GM23338 (cell line): ENCODE results near the gene SLC6A11. TPM values are rescaled to one million over a fixed set of nuclear protein-coding genes. Genes with fewer than 3 reads are reported as not detected.

Experiments used
- ATAC-seq: fragments of 200-7000 bp; cut with Tn5 transposase; 3 replicates; pipeline ENCODE4 v1.9.1; 2020
- DNase-seq: peaks from one replicate; pipeline ENCODE4 v3.0.0-alpha.2; 2015; ENCODE audit warnings: low spot score
- H2AFZ ChIP-seq: fragments of 200-600 bp; sonication (generic); 2 replicates; pipeline ENCODE4 v1.8.0; 2016; ENCODE audit warnings: antibody characterized with exemption, mild to moderate bottlenecking, moderate library complexity
- H3F3A ChIP-seq: fragments of 200-600 bp; sonication (generic); replicated peaks from 2 replicates; pipeline ENCODE4 v1.8.0; 2017; ENCODE audit warnings: antibody characterized with exemption, mixed run types, low read depth
- H3K27ac ChIP-seq: fragments of 200-600 bp; sonication (generic); 2 replicates; pipeline ENCODE4 v1.6.1; 2016; ENCODE audit warnings: low read depth
- H3K27me3 ChIP-seq: fragments of 200-600 bp; sonication (generic); 2 replicates; pipeline ENCODE4 v1.8.0; 2016; ENCODE audit warnings: mild to moderate bottlenecking, mixed run types, moderate library complexity; ENCODE audit not compliant: insufficient read depth
- H3K36me3 ChIP-seq: fragments of 200-600 bp; sonication (generic); 2 replicates; pipeline ENCODE4 v1.8.0; 2016; ENCODE audit warnings: mild to moderate bottlenecking; ENCODE audit not compliant: insufficient read depth
- H3K4me1 ChIP-seq: fragments of 200-600 bp; sonication (generic); 2 replicates; pipeline ENCODE4 v1.8.0; 2016; ENCODE audit warnings: mild to moderate bottlenecking, moderate library complexity; ENCODE audit not compliant: insufficient read depth
- H3K4me2 ChIP-seq: fragments of 200-600 bp; sonication (generic); 2 replicates; pipeline ENCODE4 v1.7.1; 2017; ENCODE audit warnings: mixed run types
- H3K4me3 ChIP-seq: fragments of 200-600 bp; sonication (generic); 2 replicates; pipeline ENCODE4 v1.6.1; 2016; ENCODE audit warnings: mixed run types
- H3K79me2 ChIP-seq: fragments of 200-600 bp; sonication (generic); replicated peaks from 2 replicates; pipeline ENCODE4 v1.8.0; 2017; ENCODE audit warnings: mild to moderate bottlenecking; ENCODE audit not compliant: insufficient read depth
- H3K9me2 ChIP-seq: fragments of 200-600 bp; sonication (generic); 2 replicates; pipeline ENCODE4 v1.8.0; 2017; ENCODE audit not compliant: insufficient read depth
- H4K20me1 ChIP-seq: fragments of 200-600 bp; sonication (generic); replicated peaks from 2 replicates; pipeline ENCODE4 v1.8.0; 2017; ENCODE audit warnings: mild to moderate bottlenecking; ENCODE audit not compliant: insufficient read depth
- H3K27ac Mint-ChIP-seq: 2 replicates; pipeline ENCODE4 v1.8.0; 2020; ENCODE audit warnings: inconsistent platforms, mild to moderate bottlenecking, moderate library complexity, mixed read lengths
- H3K27me3 Mint-ChIP-seq: 3 replicates; pipeline ENCODE4 v1.8.0; 2022; ENCODE audit warnings: low read depth, mild to moderate bottlenecking, moderate library complexity, mixed read lengths, inconsistent platforms; ENCODE audit not compliant: insufficient read depth, poor library complexity
- H3K36me3 Mint-ChIP-seq: 3 replicates; pipeline ENCODE4 v1.8.0; 2021; ENCODE audit warnings: low read depth, mild to moderate bottlenecking, inconsistent platforms, moderate library complexity, mixed read lengths
- H3K4me1 Mint-ChIP-seq: 3 replicates; pipeline ENCODE4 v1.8.0; 2020; ENCODE audit warnings: mild to moderate bottlenecking, inconsistent platforms, mixed read lengths
- H3K4me3 Mint-ChIP-seq: 3 replicates; pipeline ENCODE4 v1.8.0; 2021; ENCODE audit warnings: moderate library complexity, mild to moderate bottlenecking, inconsistent platforms, mixed read lengths
- H3K9me3 Mint-ChIP-seq: 3 replicates; pipeline ENCODE4 v1.8.0; 2020; ENCODE audit warnings: moderate library complexity, mild to moderate bottlenecking, inconsistent platforms, mixed read lengths
- CREB1 ChIP-seq: fragments of 250-450 bp; sonication (Bioruptor Pico); IDR thresholded peaks from 2 replicates; pipeline ENCODE4 v1.5.0; 2020; ENCODE audit warnings: low read depth, mild to moderate bottlenecking, moderate library complexity
- EZH2 ChIP-seq: fragments of 200-600 bp; sonication (generic); IDR thresholded peaks from one replicate; pipeline ENCODE4 v1.8.0; 2017; ENCODE audit warnings: antibody characterized with exemption, mild to moderate bottlenecking, low read depth; ENCODE audit not compliant: unreplicated experiment
- EZH2phosphoT487 ChIP-seq: fragments of 200-600 bp; sonication (generic); IDR thresholded peaks from one replicate; pipeline ENCODE4 v1.8.1; 2018; ENCODE audit warnings: antibody characterized with exemption; ENCODE audit not compliant: unreplicated experiment
- JUNB ChIP-seq: IDR thresholded peaks from one replicate; pipeline ENCODE4 v1.6.1; 2016; ENCODE audit warnings: antibody characterized with exemption; ENCODE audit not compliant: unreplicated experiment
- NANOG ChIP-seq: IDR thresholded peaks from 2 replicates; pipeline ENCODE4 v1.6.1; 2016; ENCODE audit warnings: antibody characterized with exemption, borderline replicate concordance
- POLR2AphosphoS5 ChIP-seq: IDR thresholded peaks from 2 replicates; pipeline ENCODE4 v1.6.1; 2016; ENCODE audit warnings: antibody characterized with exemption, low read depth
- STAT1 ChIP-seq: IDR thresholded peaks from one replicate; pipeline ENCODE4 v1.6.1; 2016; ENCODE audit warnings: antibody characterized with exemption; ENCODE audit not compliant: unreplicated experiment
- ZNF114 ChIP-seq: fragments of 250-450 bp; sonication (Bioruptor Pico); IDR thresholded peaks from 2 replicates; pipeline ENCODE4 v1.5.0; 2020; ENCODE audit warnings: mild to moderate bottlenecking, moderate library complexity
- polyA plus RNA-seq: library from polyadenylated mRNA; unstranded; fragments of >200 nt; fragmentation: Nextera tagmentation; extraction: Ambion mirVana; gene quantifications from 2 replicates; pipeline ENCODE4 v1.2.1, GENCODE V29; 2016
- total RNA-seq: library from RNA; depleted of rRNA; stranded (reverse); fragments of >200 nt; shearing (Covaris generic); gene quantifications from 2 replicates; pipeline ENCODE4 v1.2.3, GENCODE V29; 2014
- TF ChIP-seq, protein P1 (sequence below): IDR thresholded peaks from one replicate; pipeline ENCODE4 v1.6.1; 2018; ENCODE audit warnings: antibody characterized with exemption; ENCODE audit not compliant: unreplicated experiment
- TF ChIP-seq, protein P2 (sequence below), 2 experiments: fragments of 200-600 bp in 1 of 2; sonication (generic) in 1 of 2; conservative IDR thresholded peaks; 2 replicates each; pipeline versions ENCODE4 v1.5.1 to v1.6.1; 2016 to 2017; ENCODE audit warnings: antibody characterized with exemption in 2 of 2, low read depth in 2 of 2, mild to moderate bottlenecking in 2 of 2, moderate library complexity in 1 of 2
- TF ChIP-seq, protein P3 (sequence below): IDR thresholded peaks from 2 replicates; pipeline ENCODE4 v1.6.1; 2016; ENCODE audit warnings: antibody characterized with exemption

Gene SLC6A11
- total and polyA plus RNA-seq, 2 experiments from 2014 or later = 0.47 to 1.1 TPM

DNA sequence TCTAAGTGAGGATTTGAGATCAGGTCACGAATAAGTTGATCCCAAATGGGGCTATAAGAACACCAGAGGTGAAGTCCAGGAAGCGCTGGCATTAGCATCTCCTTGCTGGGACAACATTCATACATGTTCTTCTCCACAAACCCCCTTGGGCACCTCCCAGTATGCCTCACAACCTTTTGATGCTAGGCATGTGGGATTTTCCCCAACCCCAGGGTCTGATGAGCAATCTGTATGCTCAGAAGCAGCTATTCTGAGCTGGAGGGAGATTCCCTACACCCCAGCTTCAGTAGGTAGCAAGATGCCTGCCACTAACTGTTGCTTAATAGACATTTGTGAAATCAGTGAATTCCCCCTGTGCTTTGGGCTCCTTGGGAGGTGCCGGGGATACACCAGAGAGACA, 32.2 kb downstream of the SLC6A11 start (continued):
- no peak for TF ChIP-seq CREB1 (CRISPR knock-in tag)
- no peak for TF ChIP-seq EZH2phosphoT487
- TF ChIP-seq, protein P1, sequence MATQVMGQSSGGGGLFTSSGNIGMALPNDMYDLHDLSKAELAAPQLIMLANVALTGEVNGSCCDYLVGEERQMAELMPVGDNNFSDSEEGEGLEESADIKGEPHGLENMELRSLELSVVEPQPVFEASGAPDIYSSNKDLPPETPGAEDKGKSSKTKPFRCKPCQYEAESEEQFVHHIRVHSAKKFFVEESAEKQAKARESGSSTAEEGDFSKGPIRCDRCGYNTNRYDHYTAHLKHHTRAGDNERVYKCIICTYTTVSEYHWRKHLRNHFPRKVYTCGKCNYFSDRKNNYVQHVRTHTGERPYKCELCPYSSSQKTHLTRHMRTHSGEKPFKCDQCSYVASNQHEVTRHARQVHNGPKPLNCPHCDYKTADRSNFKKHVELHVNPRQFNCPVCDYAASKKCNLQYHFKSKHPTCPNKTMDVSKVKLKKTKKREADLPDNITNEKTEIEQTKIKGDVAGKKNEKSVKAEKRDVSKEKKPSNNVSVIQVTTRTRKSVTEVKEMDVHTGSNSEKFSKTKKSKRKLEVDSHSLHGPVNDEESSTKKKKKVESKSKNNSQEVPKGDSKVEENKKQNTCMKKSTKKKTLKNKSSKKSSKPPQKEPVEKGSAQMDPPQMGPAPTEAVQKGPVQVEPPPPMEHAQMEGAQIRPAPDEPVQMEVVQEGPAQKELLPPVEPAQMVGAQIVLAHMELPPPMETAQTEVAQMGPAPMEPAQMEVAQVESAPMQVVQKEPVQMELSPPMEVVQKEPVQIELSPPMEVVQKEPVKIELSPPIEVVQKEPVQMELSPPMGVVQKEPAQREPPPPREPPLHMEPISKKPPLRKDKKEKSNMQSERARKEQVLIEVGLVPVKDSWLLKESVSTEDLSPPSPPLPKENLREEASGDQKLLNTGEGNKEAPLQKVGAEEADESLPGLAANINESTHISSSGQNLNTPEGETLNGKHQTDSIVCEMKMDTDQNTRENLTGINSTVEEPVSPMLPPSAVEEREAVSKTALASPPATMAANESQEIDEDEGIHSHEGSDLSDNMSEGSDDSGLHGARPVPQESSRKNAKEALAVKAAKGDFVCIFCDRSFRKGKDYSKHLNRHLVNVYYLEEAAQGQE = no peak

DNA sequence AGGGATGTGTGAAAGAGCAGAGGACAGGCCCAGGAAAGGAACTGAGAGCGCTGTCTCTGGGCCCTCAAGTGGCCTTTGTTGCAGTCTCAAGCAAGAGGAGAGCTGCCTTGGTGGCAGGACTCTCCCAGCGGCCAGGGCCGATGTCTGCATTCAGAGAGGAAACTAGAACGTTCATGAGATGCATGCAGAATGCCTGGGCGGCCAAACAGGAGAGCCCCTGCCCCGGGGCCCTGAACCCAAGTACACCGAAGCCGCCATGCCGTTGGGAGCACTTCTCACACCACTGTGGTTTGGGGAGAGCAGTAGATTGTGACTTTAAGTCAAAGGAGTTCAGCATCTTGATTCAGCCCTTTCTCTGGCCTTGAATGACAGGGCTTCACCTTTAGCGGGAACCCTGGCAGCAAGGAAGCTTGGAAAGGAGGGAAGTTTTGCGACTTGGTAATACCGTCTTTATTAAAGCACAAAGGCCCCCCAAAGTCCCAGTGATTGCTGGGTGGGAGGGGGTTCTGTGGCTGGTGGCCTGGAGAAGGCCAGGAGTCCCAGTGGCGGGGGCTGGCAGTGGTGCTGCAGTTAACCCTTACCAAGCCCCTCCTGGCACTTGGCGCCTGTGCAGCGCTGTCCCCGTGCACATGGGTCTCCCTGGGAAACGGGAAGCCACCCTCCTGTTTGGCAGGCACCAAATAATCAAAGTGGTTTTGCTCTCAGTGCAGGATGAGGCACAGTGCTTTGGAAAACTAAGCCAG, 36.2 kb downstream of the SLC6A11 start:
- H3K27me3 ChIP-seq = no peaks in the 10 kb centered on the region
- DNase-seq (no peak), ATAC-seq (no peak)
- no peaks in the 10 kb centered on the region for H3K9me2 ChIP-seq
- Mint-ChIP-seq H3K9me3 (no peaks in the 10 kb centered on the region; the same call in 2 of the 3 replicates), H3K27ac (no peak overlapping the region), H3K36me3 (no peaks in the 10 kb centered on the region), H3K27me3 (peaks cover 2% of the 10 kb centered on the region), H3K4me1 (peaks cover 3% of the 10 kb centered on the region; the same call in 2 of the 3 replicates), H3K4me3 (no peak overlapping the region)
- no peak overlapping the region for H3K27ac ChIP-seq
- no peak overlapping the region for H3K4me2 ChIP-seq
- H3F3A ChIP-seq = no peaks in the 10 kb centered on the region
- H3K36me3 ChIP-seq = no peaks in the 10 kb centered on the region
- H4K20me1 ChIP-seq = no peaks in the 10 kb centered on the region
- no peak overlapping the region for H2AFZ ChIP-seq
- no peak overlapping the region for H3K4me3 ChIP-seq
- H3K79me2 ChIP-seq = no peaks in the 10 kb centered on the region
- no peaks in the 10 kb centered on the region for H3K4me1 ChIP-seq
- TF ChIP-seq POLR2AphosphoS5 = no peak
- TF ChIP-seq STAT1 = no peak
- TF ChIP-seq, protein P2, sequence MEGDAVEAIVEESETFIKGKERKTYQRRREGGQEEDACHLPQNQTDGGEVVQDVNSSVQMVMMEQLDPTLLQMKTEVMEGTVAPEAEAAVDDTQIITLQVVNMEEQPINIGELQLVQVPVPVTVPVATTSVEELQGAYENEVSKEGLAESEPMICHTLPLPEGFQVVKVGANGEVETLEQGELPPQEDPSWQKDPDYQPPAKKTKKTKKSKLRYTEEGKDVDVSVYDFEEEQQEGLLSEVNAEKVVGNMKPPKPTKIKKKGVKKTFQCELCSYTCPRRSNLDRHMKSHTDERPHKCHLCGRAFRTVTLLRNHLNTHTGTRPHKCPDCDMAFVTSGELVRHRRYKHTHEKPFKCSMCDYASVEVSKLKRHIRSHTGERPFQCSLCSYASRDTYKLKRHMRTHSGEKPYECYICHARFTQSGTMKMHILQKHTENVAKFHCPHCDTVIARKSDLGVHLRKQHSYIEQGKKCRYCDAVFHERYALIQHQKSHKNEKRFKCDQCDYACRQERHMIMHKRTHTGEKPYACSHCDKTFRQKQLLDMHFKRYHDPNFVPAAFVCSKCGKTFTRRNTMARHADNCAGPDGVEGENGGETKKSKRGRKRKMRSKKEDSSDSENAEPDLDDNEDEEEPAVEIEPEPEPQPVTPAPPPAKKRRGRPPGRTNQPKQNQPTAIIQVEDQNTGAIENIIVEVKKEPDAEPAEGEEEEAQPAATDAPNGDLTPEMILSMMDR (conservative IDR thresholded peaks at IDR 0.05; ENCODE audit: low read depth in 2 of 2) = no peak
- no peak for TF ChIP-seq NANOG
- TF ChIP-seq JUNB = no peak
- TF ChIP-seq, protein P3, sequence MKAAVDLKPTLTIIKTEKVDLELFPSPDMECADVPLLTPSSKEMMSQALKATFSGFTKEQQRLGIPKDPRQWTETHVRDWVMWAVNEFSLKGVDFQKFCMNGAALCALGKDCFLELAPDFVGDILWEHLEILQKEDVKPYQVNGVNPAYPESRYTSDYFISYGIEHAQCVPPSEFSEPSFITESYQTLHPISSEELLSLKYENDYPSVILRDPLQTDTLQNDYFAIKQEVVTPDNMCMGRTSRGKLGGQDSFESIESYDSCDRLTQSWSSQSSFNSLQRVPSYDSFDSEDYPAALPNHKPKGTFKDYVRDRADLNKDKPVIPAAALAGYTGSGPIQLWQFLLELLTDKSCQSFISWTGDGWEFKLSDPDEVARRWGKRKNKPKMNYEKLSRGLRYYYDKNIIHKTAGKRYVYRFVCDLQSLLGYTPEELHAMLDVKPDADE = no peak
- TF ChIP-seq EZH2phosphoT487 = no peak
- TF ChIP-seq, protein P1 = no peak
- no peak for TF ChIP-seq CREB1 (CRISPR knock-in tag)
- TF ChIP-seq EZH2 = no peak
- TF ChIP-seq ZNF114 = no peak
